Erythroblast (primary cell): ENCODE data around the gene ARL6IP4.

Source experiments
- GATA1 ChIP-seq: IDR thresholded peaks from 2 replicates; pipeline ENCODE4 v1.6.1; 2011; ENCODE audit warnings: low read depth, mild to moderate bottlenecking, control low read depth, low read length, moderate library complexity
- POLR2A ChIP-seq: IDR thresholded peaks from 2 replicates; pipeline ENCODE4 v1.6.1; 2011; ENCODE audit warnings: mild to moderate bottlenecking, low read length

DNA sequence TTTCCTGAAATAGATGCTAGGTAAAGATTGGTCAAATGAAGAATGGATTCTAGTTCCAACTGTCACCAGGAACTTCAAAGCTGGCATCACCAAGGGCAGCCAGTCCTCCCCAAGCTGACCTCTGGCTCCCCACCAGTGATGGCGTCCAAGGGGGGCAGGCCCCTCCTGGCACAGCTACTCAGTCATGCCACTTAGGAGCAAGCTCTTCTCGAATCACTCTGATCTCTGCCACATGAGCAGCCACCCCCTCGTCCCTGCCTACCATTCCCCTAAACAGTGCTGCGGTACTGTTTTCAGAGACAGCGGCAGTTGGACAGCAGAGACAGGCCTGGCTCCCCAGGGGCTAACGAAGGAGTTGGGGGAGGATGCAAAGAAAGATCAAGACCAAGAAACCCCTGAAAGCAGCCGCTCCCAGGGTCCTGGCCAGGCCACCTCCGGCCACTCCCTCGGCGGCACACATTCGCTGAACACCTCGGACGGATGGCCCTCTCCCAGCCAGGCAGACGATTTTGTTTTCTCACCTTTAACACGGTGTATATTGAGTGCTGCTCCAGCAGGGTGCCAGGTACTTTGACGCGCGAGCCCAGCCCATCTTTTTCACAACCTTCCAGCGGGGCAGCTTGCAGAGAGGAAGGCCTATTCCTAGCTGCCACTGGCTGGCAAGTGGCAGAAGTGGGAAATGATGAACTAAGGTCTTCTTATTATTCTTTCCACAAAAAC is 47.4 kb downstream of the ARL6IP4 start:
- TF ChIP-seq POLR2A (no peak), GATA1 (no peak)
